Chondrocyte (in vitro differentiated cells): ENCODE data around the gene PLEKHA6. TPM values are rescaled to one million over a fixed set of nuclear protein-coding genes. Genes with fewer than 3 reads are reported as not detected.

ENCODE experiments used
- DNase-seq: peaks from one replicate; pipeline ENCODE4 v3.0.0; 2021; ENCODE audit warnings: mixed read lengths, low spot score
- H3K27ac Mint-ChIP-seq: one replicate; pipeline ENCODE4 v1.8.0; 2021; ENCODE audit warnings: mild to moderate bottlenecking, moderate library complexity, mixed read lengths; ENCODE audit not compliant: unreplicated experiment
- H3K27me3 Mint-ChIP-seq: 2 replicates; pipeline ENCODE4 v1.8.0; 2021; ENCODE audit warnings: low read depth, mixed read lengths
- H3K36me3 Mint-ChIP-seq: 2 replicates; pipeline ENCODE4 v1.8.0; 2021; ENCODE audit warnings: low read depth, mixed read lengths
- H3K4me1 Mint-ChIP-seq: 2 replicates; pipeline ENCODE4 v1.8.0; 2021; ENCODE audit warnings: low read depth, mild to moderate bottlenecking, mixed read lengths
- H3K4me3 Mint-ChIP-seq: one replicate; pipeline ENCODE4 v1.8.0; 2021; ENCODE audit warnings: mild to moderate bottlenecking, moderate library complexity, mixed read lengths; ENCODE audit not compliant: unreplicated experiment
- H3K9me3 Mint-ChIP-seq: 2 replicates; pipeline ENCODE4 v1.8.0; 2021; ENCODE audit warnings: low read depth, mixed read lengths
- CTCF ChIP-seq: fragments of 200-600 bp; sonication (generic); IDR thresholded peaks from 2 replicates; pipeline ENCODE4 v1.5.0; 2021; ENCODE audit warnings: antibody characterized with exemption, mild to moderate bottlenecking, moderate library complexity
- total RNA-seq: library from RNA; stranded (reverse); gene quantifications from 3 replicates; pipeline ENCODE4 v1.2.1, GENCODE V29; 2021

Gene PLEKHA6
- total RNA-seq, 1 donor from 2014 or later = 0.15 TPM

GRCh38 chr1:204278251-204278650, 81.5 kb downstream of the PLEKHA6 start:
- Mint-ChIP-seq H3K36me3 (no peaks in the 10 kb centered on the region), H3K27me3 (peaks cover 54% of the 10 kb centered on the region), H3K4me1 (peaks cover 6% of the 10 kb centered on the region), H3K9me3 (no peaks in the 10 kb centered on the region), H3K27ac (no peak overlapping the region), H3K4me3 (no peak overlapping the region)
- no peak for TF ChIP-seq CTCF
- DNase-seq = no peak

GRCh38 chr1:204277563-204278219, 82.0 kb downstream of the PLEKHA6 start:
- H3K36me3 Mint-ChIP-seq = no peaks in the 10 kb centered on the region
- DNase-seq = no peak
- peaks cover 54% of the 10 kb centered on the region for H3K27me3 Mint-ChIP-seq
- H3K9me3 Mint-ChIP-seq = no peaks in the 10 kb centered on the region
- no peak overlapping the region for H3K4me3 Mint-ChIP-seq
- TF ChIP-seq CTCF = no peak
- H3K4me1 Mint-ChIP-seq = peaks cover 6% of the 10 kb centered on the region
- H3K27ac Mint-ChIP-seq = no peak overlapping the region

GRCh38 chr1:204275695-204276370, 83.9 kb downstream of the PLEKHA6 start:
- H3K4me3 Mint-ChIP-seq = no peak overlapping the region
- no peaks in the 10 kb centered on the region for H3K36me3 Mint-ChIP-seq
- no peak overlapping the region for H3K27ac Mint-ChIP-seq
- peaks cover 50% of the 10 kb centered on the region for H3K27me3 Mint-ChIP-seq
- no peaks in the 10 kb centered on the region for H3K9me3 Mint-ChIP-seq
- DNase-seq = no peak
- H3K4me1 Mint-ChIP-seq = peaks cover 6% of the 10 kb centered on the region
- no peak for TF ChIP-seq CTCF

GRCh38 chr1:204274446-204274845, 85.3 kb downstream of the PLEKHA6 start:
- no peak for DNase-seq
- Mint-ChIP-seq H3K4me3 (no peak overlapping the region), H3K9me3 (no peaks in the 10 kb centered on the region), H3K4me1 (peaks cover 6% of the 10 kb centered on the region), H3K27ac (no peak overlapping the region), H3K36me3 (no peaks in the 10 kb centered on the region), H3K27me3 (peaks cover 41% of the 10 kb centered on the region)
- no peak for TF ChIP-seq CTCF

GRCh38 chr1:204272505-204272904, 87.2 kb downstream of the PLEKHA6 start:
- H3K27ac Mint-ChIP-seq = no peak overlapping the region
- H3K36me3 Mint-ChIP-seq = peaks cover 5% of the 10 kb centered on the region
- DNase-seq = no peak
- H3K27me3 Mint-ChIP-seq = peaks cover 32% of the 10 kb centered on the region
- peaks cover 6% of the 10 kb centered on the region for H3K4me1 Mint-ChIP-seq
- no peaks in the 10 kb centered on the region for H3K9me3 Mint-ChIP-seq
- no peak overlapping the region for H3K4me3 Mint-ChIP-seq
- no peak for TF ChIP-seq CTCF
